AML-193 (cell line): Measurements from ENCODE around the gene YIPF5.

Experiments used
- DNase-seq, 2 experiments: peaks; one replicate each; lab custom pipeline; 2025; lab: John Stamatoyannopoulos, UW

The YIPF5 gene

GRCh38 chr5:144170276-144171024 lies at the start of gene YIPF5, which contains the start of gene KCTD16:
YIPF5 (minus strand) TSS chr5:144170659; CDS start chr5:144169955, 704 bp downstream.
KCTD16 (plus strand) TSS chr5:144170873.
- DNase-seq, result peak; percentile 93 to 94

- no peak for DNase-seq
Measured at GRCh38 chr5:144219869-144220268, 49.4 kb upstream of the YIPF5 start.

- DNase-seq, result no peak
Measured at GRCh38 chr5:144210655-144211054, 40.2 kb upstream of the YIPF5 start.

GRCh38 chr5:144209361-144209760 lies 38.9 kb upstream of the YIPF5 start:
- DNase-seq, result no peak

GRCh38 chr5:144207875-144208444 lies 37.5 kb upstream of the YIPF5 start:
- DNase-seq, result no peak

- DNase-seq, result no peak
Measured at GRCh38 chr5:144206141-144206540, 35.7 kb upstream of the YIPF5 start.

- no peak for DNase-seq
Measured at GRCh38 chr5:144205141-144205551, 34.7 kb upstream of the YIPF5 start.

GRCh38 chr5:144203750-144204596 lies 33.5 kb upstream of the YIPF5 start:
- DNase-seq, result peak; percentile 30 to 43

- DNase-seq, result no peak
Measured at GRCh38 chr5:144202726-144203125, 32.3 kb upstream of the YIPF5 start.

- no peak for DNase-seq
Measured at GRCh38 chr5:144202072-144202471, 31.6 kb upstream of the YIPF5 start.

GRCh38 chr5:144201588-144201987 lies 31.1 kb upstream of the YIPF5 start:
- no peak for DNase-seq

- no peak for DNase-seq
Measured at GRCh38 chr5:144198386-144198785, 27.9 kb upstream of the YIPF5 start.

GRCh38 chr5:144196612-144197011 lies 26.2 kb upstream of the YIPF5 start:
- no peak for DNase-seq

- DNase-seq, result no peak
Measured at GRCh38 chr5:144195448-144195847, 25.0 kb upstream of the YIPF5 start.

- no peak for DNase-seq
Measured at GRCh38 chr5:144194144-144194543, 23.7 kb upstream of the YIPF5 start.

GRCh38 chr5:144192661-144193060 lies 22.2 kb upstream of the YIPF5 start:
- no peak for DNase-seq

- DNase-seq, result peak; percentile 76 to 83
Measured at GRCh38 chr5:144191998-144192397, 21.5 kb upstream of the YIPF5 start.

GRCh38 chr5:144191531-144191930 lies 21.1 kb upstream of the YIPF5 start:
- DNase-seq, result no peak

GRCh38 chr5:144189800-144190429 lies 19.5 kb upstream of the YIPF5 start:
- DNase-seq, result peak; percentile 84 to 85

GRCh38 chr5:144187699-144188294 lies 17.3 kb upstream of the YIPF5 start:
- DNase-seq, result peak; percentile 81

GRCh38 chr5:144183254-144183889 lies 12.9 kb upstream of the YIPF5 start:
- peak; percentile 11 to 31 for DNase-seq
